GM18499 (cell line): Measurements from ENCODE around the gene SOD2.
"Not testable (repeated sequence)": the region's sequence is repeated elsewhere in the genome, so short reads cannot be mapped to it uniquely, and the experiment has no call there.

ENCODE experiments used
- ATAC-seq: cut with Tn5 transposase; IDR thresholded peaks from one replicate; pipeline ENCODE4 v1.9.1; 2021; ENCODE audit warnings: moderate number of reproducible peaks; ENCODE audit not compliant: insufficient read depth, unreplicated experiment

SOD2 gene

GRCh38 chr6:159716247-159717096, 23.4 kb upstream of the SOD2 start:
- no peak for ATAC-seq

- ATAC-seq = no peak
These were observed 22.6 kb upstream of the SOD2 start for GRCh38 chr6:159715605-159716004.

DNA sequence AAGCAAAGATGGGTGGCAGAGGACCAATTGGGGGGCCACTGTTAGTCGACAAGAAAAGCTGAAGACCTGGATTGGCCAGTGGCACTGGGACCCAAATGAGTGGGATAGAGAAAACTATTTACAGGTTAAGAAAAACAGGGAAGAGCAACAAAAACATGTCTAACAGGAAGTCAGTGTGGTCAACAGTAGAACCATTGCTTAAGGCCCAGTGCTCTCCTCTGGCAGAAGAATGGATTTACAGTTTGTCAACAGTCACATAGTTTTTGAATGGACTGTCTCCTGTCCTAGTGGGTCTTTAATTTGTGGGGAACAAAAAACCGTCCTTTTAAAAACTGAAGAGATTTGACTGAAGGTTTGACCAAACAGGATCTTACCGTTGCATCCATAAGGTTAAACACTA, 22.1 kb upstream of the SOD2 start:
- no peak for ATAC-seq

GRCh38 chr6:159714404-159714803, 21.4 kb upstream of the SOD2 start:
- ATAC-seq = no peak

- ATAC-seq = no peak
These were observed 20.9 kb upstream of the SOD2 start for GRCh38 chr6:159713984-159714383.

DNA sequence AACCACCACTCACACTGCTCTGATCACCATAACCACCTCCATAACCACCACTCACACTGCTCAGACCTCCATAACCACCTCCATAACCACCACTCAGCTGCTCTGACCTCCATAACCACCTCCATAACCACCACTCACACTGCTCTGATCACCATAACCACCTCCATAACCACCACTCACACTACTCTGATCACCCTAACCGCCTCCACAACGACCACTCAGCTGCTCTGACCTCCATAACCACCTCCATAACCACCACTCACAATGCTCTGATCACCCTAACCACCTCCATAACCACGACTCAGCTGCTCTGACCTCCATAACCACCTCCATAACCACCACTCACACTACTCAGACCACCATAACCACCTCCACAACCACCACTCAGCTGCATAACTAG, 19.3 kb upstream of the SOD2 start:
- not testable (repeated sequence) for ATAC-seq

DNA sequence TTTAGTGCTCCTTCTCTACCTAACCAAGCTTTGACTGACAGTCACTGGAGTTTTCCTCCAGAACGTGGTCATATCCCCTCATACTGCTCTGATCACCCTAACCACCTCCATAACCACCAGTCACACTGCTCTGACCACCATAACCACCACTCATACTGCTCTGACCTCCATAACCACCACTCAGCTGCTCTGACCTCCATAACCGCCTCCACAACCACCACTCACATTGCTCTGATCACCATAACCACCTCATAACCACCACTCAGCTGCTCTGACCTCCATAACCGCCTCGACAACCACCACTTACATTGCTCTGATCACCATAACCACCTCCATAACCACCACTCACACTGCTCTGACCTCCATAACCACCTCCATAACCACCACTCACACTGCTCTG, 17.6 kb upstream of the SOD2 start:
- not testable (repeated sequence) for ATAC-seq

DNA sequence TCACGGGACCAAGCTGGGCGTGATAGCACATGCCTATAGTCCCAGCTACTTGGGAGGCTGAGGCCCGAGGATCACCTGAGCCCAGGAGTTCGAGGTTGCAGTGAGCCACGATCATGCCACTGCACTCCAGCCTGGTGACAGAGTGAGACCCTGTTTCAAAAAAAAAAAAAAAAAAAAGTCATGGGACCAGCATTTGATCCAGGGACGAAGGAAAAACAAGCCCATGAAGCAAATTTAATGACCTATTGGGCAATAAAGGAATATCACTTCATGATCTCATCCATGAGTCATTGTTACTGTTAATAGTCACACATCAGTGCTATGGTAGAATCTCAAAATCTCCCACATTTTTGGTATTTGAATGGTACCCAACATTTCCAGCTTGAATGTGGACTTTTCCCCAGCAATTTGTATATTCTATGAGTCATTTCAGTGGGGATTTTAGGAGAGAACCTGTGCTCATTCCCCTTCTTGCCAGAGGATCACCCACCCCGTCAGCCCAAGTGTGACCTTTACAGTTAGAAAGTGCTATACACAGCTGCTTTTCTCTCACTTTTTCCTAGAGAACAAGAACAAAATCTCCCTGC, 8.5 kb upstream of the SOD2 start:
- no peak for ATAC-seq

- ATAC-seq = no peak
These were observed 7.9 kb upstream of the SOD2 start for GRCh38 chr6:159700970-159701369.

DNA sequence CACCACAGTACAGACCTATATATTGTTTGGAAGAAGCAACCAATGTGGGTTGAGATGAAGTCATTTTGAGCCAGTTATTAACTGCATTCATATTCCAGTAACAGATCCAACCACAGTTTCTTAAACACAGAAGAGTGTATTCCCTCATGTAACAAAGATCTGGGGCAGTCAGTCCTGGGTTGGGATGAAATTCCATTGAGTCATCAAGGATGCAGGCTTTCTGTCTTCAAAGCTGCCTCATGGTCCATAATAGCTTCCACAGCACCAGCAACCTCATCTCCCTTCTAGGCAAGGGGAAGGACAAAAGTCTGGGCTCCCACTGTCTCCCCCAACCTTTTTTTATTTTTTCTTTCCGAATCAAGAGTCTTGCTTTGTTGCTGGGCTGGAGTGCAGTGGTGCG, 2.9 kb upstream of the SOD2 start:
- ATAC-seq = no peak

- no peak for ATAC-seq
These were observed 979 bp upstream of the SOD2 start for GRCh38 chr6:159693894-159694545.

DNA sequence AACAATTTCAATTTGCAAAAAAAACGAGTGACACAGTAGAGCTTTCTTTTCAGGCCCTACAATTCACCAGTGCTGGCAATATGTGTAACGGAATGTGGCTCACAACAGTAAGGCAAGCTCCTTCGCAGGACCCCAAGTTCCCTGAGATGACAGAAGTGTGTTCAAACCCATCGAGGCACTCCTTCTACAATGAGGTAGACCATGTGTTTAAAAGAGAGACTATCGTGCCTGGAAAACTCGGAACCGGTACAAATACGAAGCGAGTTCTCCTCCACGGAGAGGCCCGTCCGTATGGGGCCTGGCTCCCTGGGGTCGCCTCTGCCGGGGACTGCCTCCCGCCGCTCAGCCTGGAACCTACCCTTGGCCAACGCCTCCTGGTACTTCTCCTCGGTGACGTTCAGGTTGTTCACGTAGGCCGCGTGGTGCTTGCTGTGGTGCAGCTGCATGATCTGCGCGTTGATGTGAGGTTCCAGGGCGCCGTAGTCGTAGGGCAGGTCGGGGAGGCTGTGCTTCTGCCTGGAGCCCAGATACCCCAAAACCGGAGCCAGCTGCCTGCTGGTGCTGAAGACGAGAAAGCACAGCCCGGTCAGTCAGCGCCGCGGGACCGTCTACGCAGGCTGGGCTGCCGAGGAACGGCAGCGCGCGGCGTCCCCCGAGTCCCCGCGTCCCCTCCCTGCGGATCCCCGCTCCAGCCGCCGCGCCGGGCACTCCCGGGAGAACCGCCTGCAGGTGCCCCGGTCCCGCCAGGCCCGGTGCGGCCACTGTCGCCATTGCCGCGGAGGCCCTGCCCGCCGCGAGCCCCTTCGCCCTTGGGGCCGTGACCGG, 526 bp downstream of the SOD2 start:
- no peak for ATAC-seq

- ATAC-seq = no peak
These were observed 1.1 kb downstream of the SOD2 start for GRCh38 chr6:159691963-159692287.

DNA sequence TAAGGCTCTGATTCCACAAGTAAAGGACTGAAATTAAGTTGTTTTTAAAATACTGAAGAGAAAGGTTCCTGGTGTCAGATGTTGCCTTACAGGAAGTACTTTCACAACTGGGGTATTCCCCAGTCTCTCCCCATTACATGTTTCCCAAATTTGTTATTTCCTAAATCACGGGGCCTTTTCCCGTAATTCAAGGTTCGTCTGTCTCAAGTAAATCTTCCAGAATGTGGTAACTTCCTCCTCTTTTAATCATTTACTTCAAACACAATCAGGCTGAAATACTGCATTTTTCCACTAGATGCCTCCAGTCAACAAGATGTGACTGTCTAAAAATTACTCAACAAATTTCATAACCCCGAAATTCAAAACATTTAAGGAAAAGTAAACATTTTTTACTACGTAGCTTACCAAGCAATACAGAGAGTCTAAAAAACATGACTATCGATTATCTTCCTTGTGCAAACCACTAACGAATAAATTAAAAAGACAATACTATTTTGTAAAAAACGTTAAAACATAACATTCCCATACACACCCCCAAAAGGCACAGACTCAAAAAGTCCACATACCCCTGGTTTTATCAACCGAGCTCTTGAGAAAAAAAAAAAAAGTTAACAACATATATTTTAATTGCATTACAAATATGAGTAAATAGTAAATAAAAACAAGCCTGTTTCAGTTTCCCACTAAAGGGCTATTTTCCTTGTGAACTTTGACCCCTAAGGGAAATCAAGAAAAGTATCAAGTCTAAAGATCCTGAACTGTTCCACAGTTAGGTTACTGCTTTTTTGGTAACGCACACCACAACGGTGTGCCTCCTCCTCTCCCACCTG, 1.7 kb downstream of the SOD2 start:
- no peak for ATAC-seq

DNA sequence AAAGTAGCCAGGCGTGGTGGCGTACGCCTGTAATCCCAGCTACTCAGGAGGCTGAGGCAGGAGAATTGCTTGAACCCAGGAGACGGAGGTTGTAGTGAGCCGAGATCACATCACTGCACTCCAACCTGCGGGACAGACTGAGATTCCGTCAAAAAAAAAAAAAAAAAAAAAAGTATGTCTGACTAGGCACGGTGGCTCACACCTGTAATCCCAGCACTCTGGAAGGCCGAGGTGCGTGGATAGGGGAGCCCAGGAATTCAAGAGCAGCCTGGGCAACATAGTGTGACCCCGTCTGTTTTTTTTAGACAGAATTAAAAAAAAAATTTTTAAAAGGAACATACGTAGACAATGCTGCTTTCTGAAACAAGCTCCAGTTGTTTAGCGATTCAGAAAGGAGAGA, 2.9 kb downstream of the SOD2 start:
- not testable (repeated sequence) for ATAC-seq

GRCh38 chr6:159689001-159689400, 4.0 kb downstream of the SOD2 start:
- no peak for ATAC-seq

- ATAC-seq = no peak
These were observed 4.7 kb downstream of the SOD2 start for GRCh38 chr6:159688266-159688905.

GRCh38 chr6:159687341-159687740, 5.7 kb downstream of the SOD2 start:
- ATAC-seq = no peak

- ATAC-seq = no peak
These were observed 6.3 kb downstream of the SOD2 start for GRCh38 chr6:159686703-159687102.
